HG02759 (cell line): ENCODE results near the gene ZNF580.

Experiments used
- ATAC-seq: cut with Tn5 transposase; IDR thresholded peaks from one replicate; pipeline ENCODE4 v1.9.1; 2021; ENCODE audit warnings: mild to moderate bottlenecking, moderate library complexity; ENCODE audit not compliant: unreplicated experiment

ZNF580 gene

DNA sequence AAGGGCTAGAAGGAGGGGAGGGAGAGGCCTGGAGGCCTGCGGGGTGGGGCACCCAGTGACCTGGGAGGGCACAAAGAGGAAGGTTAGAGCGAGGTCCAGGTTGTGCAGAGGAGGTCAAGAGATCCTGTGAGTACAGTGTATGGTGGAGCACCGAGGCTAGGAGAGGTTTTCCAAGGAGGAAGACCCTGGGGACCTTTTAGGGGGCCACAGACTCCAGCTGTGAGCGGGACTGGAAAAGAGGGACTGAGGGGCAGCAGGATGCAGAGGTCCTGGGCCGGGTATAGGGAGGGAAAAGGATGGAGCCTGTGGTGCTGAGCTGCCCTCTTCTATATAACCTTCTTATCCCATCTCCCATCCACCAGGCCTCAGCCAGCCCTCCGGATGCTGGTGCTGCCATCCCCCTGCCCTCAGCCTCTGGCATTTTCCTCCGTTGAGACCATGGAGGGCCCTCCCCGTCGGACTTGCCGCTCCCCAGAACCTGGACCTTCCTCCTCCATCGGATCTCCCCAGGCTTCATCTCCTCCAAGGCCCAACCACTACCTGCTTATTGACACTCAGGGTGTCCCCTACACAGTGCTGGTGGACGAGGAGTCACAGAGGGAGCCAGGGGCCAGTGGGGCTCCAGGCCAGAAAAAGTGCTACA is 3.5 kb downstream of the ZNF580 start:
- ATAC-seq = no peak

DNA sequence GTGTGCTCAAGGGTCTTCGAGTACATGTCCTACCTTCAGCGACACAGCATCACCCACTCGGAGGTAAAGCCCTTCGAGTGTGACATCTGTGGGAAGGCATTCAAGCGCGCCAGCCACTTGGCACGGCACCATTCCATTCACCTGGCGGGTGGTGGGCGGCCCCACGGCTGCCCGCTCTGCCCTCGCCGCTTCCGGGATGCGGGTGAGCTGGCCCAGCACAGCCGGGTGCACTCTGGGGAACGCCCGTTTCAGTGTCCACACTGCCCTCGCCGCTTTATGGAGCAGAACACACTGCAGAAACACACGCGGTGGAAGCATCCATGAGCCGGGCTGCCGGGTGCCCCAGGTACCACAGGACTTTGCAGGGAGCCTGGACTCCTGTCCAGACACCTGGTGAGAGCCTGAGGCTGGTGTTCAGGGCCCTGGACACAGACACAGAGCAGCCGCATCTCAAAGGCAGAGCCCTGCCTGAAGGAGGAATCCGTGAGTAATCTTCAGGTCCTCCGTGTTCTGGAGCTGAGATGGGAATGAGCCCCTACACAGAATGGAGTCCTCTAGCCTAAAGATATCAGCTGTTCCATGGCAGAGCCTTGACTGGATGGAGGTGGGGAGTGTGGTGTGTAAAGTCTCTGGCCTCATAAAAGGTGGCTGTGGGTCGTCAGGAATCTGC is 4.2 kb downstream of the ZNF580 start:
- ATAC-seq = no peak

DNA sequence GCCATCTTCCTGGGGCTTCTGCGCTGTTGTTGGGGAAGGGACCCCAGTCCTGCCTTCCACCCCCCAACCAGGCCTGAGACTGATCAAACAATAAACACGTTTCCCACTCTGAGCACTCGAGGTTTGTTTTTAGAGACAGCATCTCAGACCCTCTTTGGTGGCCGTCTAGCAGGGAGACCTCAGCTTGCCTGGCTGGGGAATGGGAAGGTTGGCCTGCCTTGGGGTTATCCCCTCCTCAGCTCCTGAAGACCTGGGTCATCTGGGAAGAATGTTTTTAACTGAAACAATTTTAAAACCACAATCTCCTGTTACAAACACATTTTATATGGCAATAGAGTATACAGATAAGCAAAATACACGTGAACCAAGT is 4.7 kb downstream of the ZNF580 start:
- no peak for ATAC-seq

DNA sequence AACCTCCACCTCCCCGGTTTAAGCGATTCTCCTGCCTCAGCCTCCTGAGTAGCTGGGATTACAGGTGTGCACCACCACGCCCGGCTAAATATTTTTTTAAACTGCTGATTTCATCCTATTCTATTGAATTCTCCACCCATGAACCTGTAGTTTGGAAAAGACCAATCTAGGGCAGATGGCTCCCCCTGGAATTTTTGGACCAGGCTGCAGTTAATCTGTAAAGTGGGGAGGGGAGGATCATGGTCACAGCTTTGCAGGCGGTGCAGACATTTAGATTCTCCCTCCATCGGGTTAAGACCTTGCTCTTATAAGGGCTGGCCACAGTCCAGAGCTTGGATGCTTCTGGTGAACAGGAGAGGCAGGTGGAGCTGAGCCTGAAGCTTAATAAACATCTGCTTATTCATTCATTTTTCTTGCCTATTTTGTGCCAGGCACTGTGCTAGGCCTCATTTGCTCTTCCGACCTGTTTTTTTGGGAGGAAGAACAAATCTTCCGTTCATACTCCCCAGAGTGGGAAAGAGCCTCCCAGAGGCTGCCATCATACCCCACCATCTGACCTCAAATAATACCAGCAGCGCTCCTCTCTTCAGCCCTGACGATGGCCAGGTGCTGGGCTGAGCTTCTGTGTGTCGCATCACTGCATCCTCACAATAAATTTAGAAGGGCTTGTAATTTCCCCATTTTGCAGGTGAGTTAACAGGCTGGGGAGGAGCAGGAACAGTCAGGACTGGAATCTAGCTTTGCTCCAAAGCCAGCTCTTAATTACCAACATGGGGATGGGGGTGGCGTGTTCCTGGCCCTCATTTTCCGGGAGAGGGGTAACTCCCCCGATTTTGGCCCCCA is 6.3 kb downstream of the ZNF580 start:
- ATAC-seq = no peak

DNA sequence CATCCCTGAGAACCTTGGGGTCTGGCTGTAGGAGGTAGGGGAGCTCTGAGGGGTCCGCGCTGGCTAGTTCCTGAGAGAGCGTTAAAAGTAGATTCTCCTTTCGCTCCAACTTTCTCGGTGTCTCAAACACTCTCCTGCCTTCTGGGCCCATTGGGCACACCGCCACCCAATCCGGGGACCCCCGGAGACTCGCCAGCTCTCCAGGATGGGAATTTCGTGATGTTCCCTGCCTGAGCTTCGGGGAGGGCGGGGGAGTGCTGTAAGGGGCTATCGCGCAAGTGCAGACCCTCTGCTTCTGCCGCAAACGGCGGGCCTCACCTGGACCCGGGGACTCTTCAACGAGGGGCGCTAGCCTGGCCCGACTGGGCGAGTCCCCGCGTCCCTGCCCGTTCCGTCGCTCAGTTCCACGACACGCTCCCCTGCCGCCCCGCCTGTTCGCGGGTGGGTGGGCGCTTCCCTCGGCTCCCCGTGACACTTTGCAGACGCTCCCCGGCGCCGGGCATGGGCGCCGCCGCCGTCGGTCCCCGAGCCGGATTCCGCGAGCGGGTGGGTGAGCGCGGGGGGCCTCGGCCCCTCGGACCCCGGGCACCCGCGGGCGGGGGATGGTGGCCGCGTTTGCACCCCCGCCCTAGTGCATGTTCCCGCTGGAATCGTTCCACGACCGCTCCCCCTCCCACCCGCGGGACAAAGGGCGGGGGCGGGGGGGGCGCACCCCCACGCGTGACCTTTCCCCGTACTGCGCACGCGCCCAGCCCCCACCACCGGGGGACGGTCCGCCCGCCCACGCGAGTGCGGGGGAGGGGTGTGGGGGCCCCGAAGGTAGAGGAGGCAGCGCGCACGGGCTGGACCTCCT is 7.2 kb downstream of the ZNF580 start, which contains the start of gene CCDC106:
Gene CCDC106 (plus strand): TSS at position 481 of the 853 bp plus-strand sequence. CDS start 835 bp downstream, outside the sequence.
- ATAC-seq = peak; percentile 40

DNA sequence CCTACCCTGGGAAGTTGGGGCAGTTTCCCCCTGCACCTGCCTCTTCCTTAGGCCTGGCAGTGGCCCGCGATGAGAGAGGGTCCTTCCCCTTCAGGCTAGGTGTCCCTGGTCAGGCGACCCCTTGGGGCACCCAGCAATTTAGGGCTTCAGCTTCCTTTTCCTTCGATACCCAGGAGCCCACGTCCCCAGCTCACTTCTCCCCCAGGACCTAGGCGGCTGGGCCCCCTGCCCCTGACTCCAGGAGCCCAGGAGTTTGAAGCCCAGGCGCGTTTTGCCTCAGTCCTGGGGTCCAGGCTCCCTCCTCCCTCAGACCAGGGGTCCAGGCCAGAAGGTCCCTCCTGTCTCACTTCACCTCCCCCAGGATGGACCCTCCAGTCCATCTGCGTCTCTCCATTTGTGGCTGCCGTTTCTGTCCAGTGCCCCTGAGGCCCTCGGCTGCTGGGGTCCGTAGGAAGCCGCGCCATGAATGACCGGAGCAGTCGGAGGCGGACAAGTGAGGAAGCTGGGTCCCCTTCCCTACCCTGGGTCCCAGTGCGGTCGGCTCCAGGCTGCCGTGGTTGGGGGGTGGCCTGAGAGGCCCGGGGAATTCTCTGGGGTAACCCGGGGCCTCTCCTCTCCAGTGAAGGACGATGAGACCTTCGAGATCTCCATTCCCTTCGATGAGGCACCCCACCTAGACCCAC is 7.9 kb downstream of the ZNF580 start:
- no peak for ATAC-seq

DNA sequence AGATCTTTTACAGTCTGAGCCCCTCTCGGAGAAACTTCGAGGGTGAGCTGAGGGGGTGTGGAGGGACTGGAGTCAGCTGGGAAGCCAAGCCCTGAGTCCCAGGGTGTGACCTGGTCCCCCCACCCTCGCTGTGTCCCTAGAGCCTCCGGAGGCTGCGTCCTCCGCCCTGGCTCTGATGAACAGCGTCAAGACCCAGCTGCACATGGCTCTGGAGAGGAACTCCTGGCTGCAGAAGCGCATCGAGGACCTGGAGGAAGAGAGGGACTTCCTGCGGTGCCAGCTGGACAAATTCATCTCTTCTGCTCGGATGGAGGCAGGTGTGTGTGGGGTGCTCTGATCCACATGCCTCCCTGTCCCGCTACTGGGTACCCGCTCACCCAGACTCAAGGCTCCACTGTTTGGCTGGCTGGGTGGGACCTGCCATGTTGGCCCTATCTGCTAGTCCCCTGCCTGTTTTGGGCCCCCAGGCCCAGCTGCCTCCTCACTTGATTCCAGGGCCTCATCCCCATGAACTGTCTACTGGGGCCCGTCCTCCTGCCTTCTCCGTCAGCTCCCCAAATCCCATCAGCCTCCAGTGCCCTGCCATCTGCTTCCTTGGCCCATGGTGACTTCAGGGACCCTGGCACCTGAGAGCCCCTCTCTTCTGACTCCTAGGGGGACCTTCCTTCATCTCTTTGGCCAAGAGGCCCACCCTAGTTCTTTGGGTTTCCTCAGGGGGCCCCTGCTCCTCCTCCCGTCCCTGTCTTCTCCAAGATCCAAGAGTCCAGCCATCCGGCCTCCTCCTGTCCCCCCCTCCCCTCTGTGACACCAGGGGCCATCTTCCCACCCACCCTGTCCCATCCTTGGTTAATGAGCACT is 8.7 kb downstream of the ZNF580 start:
- ATAC-seq = no peak

DNA sequence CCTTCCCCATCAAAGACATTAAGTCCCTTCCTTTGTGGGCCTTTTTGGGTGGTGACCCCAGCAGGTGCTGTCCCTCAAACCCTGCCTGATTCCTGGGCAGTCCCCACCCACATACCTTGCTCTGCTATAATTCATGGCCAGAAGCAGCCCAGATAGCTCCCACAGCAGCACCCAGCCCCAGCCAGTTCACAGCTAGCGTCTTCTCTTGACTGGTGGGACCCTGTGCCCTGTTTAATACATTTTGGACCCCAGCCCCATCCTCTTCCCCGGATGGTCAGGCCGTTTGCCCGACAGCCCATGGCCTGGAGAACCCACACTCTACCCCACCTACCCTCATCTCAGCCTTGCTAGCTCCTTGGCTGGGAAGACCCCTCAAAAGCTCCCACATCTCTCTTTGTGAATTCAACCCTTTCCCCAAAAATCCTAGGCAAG is 9.3 kb downstream of the ZNF580 start:
- no peak for ATAC-seq

DNA sequence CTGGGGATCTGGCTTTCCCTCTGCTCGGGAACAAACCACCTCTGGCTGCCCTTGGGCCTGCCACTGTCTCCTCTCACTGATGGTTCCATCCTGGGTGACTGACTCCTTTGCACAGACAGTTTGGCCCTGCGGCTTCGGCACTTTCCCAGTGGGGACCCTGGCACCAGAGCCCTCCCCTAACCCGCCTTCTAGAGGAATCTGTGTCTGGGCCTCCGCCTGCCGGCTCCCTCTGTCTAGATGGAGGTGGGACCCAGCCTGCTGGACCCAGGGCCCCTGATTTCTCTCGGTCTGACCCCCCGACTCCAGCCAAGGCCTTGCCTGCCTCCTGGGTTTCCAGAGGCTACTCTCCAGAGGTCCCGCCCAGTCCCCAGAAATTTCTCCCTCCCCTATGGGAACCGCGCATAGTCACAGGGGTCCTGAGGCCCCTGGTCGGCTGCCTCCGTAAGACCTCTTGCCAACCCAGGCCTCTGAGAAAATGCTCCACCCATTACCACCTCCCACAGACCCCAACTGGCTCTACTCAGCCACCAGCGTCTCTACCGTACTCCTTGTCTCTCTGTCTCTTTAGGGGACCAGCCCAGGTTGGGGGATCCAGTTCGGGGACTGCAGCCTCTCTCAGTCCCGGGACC is 9.9 kb downstream of the ZNF580 start:
- ATAC-seq = no peak

DNA sequence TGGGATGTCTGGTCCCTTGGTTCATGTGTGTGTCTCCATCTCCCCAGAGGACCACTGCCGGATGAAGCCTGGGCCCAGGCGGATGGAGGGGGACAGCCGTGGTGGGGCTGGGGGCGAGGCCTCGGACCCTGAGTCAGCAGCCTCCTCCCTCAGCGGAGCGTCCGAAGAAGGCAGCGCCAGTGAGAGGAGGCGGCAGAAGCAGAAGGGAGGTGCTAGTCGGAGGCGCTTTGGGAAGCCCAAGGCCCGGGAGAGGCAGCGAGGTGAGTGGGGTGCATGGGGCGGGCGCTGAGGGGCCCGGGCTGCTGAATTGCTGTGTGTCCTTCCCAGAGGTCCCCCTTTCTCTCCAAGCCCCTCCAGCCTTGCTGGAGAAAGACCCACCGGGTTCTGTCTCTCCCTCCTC is 10.4 kb downstream of the ZNF580 start:
- ATAC-seq = no peak

DNA sequence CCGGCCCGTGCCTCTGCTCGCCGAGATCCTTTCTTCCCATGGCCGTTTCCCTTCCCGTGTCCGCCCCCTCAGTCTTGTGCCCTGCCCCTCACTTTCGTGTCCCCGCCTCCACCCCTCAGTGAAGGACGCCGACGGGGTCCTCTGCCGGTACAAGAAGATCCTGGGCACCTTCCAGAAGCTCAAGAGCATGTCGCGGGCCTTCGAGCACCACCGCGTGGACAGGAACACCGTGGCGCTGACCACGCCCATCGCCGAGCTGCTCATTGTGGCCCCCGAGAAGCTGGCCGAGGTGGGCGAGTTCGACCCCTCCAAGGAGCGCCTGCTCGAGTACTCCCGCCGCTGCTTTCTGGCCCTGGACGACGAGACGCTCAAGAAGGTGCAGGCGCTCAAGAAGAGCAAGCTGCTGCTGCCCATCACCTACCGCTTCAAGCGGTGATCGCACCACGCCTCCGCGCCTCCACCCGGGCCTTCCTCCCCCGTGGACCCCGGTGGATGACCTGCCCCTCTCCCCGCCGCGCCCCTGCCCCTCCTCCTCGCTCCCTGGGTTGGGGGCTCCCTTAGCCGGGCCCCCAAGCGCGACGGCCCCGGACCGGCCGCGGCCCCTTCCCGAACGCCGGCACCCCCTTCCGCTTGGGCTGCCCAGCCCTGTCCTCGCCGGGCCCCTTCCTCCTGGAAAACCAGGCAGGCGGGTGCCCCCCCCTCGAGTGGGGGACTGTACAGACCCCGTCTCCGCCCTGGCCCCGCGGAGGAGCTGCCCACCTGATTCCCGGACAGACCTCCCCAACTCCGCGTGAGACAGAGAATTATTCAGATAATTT is 11.7 kb downstream of the ZNF580 start:
- no peak for ATAC-seq

DNA sequence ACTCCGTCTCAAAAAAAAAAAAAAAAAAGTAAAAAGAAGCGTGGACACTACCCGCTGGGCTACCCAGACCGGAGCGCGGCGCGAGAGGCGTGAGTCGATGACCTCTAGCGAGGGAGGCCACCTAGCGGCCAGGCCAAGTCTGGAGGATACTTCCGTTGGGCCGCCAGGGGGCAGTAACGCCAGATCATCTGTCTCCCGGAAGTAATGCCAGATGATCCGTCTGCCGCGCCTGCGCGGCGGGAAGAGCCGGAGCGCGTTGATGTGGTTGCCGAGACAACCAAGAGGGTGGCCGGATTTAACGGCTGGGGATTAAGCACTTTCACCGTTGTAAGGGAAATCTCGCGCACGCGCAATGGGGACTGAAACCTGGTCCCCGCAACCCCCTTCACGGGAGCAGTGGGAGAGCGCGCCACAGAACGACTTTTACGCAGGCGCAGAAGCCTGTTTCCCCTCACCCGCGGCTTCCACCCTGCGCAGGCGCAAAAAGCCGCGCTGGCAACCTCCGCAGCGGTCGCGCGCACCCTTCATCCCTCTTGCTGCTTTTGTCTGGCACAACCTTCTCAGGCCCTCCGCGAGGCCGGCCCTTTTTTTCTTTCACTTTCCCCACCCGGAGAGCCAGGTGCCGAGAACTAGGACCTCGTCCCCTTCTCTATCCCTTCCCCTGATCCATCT is 13.0 kb downstream of the ZNF580 start:
- ATAC-seq = peak; percentile 51

DNA sequence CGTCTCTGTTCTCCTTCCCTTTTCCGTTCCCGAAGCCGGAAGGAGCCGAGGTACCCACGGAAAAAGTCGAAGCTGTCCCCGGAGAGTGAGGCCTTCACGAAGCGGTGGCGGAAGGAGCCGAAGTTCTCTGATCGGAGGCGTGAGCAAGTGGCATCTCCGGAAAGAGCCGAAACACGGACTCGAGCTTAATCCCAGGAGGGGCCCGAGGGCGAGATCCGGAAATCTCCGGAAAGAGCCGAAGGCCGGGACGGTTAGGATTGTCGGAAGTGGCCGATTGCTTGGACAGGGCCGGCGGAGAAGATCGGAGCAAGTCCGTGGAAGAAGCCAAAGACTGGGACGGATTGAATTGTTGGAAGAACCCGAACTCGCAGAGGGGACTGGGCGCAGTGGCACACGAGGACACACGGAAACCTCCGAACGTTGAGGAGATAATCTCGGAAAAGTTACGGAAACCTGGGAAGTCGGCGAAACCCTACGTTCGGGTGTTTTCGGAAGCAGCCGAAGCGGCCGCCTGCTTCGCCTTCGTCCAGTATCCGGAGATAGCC is 13.6 kb downstream of the ZNF580 start:
- ATAC-seq = peak; percentile 56

DNA sequence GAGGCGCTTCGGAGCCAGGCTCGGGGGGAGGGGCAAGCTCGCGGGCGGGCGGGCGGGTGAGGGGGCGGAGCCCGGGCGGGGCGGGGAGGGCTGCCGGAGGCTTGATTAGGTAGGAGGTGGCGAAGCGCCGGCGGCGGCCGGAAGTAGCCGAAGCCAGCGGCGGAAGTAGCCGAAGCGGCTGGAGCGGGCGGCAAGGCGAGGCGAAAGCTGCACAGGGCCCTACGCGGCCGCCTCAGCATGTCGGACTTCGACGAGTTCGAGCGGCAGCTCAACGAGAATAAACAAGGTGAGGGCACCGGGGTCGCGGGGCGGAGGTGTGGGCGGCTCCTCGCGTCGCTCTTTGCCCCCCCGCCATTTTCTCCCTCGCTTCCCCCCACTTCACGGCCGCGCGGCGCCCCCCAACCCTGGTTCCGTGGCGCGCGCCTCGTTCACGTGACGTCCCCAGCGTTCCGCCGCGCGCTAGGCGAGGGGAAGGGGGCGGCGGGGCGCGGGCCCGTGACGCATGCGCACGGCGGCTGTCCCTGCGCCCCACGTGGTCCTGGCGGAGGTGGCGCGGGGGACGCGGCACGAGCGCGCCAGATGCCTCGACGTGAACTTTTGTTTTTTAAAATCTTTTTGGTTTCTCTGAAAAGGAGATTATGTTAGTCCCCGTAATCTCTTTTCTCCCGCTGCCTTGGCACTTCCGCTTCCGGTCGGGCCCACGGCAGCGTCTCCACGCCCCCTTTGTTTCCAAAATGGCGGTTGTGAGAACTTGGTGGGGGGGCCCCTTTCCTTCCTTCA is 14.3 kb downstream of the ZNF580 start, which contains the start of gene U2AF2:
Gene U2AF2 (plus strand): TSS at position 168 of the 780 bp plus-strand sequence. CDS start 70 bp downstream, at position 238.
- peak; percentile 43 for ATAC-seq

DNA sequence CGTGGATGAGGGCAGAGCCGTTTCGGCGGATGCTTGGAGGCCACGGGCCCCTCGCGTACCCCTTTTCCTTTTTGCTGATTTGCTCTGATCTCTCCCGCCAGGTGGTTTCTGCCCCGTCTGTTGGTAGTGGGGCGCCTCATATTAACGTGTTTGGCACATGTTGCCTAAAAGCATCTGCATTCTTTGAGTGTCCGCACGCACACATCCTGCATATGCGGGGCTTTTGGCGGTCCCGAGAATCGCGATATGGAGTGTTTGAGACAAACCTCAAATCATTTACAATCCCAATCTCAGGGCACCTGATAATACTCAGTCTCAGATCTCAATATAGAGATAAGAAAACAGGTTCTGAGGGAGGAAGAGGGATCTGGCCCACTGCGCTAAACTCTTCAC is 14.8 kb downstream of the ZNF580 start:
- no peak for ATAC-seq

DNA sequence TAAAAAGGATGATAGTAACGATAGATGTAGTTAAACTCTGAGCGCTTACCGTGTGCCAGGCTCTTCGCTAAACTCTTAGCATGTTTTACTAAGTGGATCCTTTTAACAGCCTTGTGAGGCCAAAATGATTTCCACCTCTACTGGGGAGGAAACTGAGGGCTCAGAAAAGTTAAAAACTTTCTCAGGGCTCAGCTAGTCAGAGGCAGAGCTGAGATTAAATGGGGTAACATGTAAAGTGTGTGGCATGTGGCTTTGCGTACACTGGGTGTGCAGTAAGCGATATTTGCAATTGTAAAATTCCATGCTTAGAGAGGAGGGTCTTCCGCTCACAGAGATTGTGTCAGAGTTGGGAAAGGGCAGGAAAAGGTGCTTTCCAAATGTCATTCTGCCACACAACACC is 15.8 kb downstream of the ZNF580 start:
- ATAC-seq = no peak
